RWPE1 (cell line): Measurements from ENCODE around the gene MLXIP.
A peak's percentile ranks its signal among the peaks of the same experiment; 100 is the strongest.

ENCODE experiments used
- CTCF ChIA-PET: fragments of 350-600 bp; sonication (Branson Sonifier 250); formaldehyde crosslinking; extraction: SDS; loops from one replicate; lab custom pipeline; 2021; lab: Yijun Ruan, JAX
- POLR2A ChIA-PET: fragments of 400-600 bp; formaldehyde crosslinking; extraction: SDS; loops from one replicate; lab custom pipeline; 2020; ENCODE audit warnings: antibody characterized with exemption; ENCODE audit not compliant: low non-redundant PET; lab: Yijun Ruan, JAX
- DNase-seq: peaks from one replicate; pipeline ENCODE4 v3.0.0; 2012; ENCODE audit warnings: low spot score
- H3K27ac ChIP-seq: fragments of 450-650 bp; 2 replicates; pipeline ENCODE4 v1.5.1; 2017
- TF ChIP-seq, protein P1 (sequence below): fragments of 450-650 bp; conservative IDR thresholded peaks from 2 replicates; pipeline ENCODE4 v1.5.1; 2017; ENCODE audit warnings: low read depth, mild to moderate bottlenecking

MLXIP gene

DNA sequence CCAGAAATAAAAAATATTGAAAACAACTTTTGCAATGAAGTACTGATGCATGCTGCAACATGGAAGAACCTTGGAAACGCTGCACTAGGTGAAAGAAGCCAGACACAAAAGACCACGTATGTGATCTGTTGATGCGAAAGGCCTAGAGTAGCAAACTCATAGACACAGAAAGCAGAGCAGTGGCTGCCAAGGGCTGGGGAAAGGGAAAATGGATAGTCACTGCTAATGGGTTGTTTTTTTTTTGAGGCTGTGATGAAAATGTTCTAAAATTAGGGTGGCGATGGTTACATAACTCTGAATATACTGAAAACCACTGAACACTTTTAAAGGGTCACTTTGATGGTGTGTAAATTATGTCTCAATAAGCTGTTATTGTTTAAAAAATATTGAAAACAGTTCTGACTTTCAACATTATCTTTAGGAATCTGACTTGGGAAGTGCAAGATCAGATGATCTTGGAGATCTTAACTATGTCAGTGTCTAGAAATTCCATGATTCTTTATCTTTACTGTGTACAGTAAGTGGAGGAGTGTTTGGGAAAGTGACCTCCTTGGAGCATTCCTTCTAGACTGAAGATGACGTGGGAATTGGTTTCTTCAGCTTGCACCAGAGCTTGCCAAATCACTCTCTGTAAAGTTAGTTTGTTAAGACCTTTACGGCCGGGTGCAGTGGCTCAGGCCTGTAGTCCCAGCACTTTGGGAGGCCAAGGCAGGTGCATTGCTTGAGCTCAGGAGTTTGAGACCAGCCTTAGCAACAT, 12.4 kb downstream of the MLXIP start:
- CTCF ChIA-PET, result interaction anchor here (0.6 kb wide), 2 partner anchors 28 to 731 kb away, joined by 3 read pairs; no protein-coding TSS in a partner anchor
- TF ChIP-seq, protein P1, sequence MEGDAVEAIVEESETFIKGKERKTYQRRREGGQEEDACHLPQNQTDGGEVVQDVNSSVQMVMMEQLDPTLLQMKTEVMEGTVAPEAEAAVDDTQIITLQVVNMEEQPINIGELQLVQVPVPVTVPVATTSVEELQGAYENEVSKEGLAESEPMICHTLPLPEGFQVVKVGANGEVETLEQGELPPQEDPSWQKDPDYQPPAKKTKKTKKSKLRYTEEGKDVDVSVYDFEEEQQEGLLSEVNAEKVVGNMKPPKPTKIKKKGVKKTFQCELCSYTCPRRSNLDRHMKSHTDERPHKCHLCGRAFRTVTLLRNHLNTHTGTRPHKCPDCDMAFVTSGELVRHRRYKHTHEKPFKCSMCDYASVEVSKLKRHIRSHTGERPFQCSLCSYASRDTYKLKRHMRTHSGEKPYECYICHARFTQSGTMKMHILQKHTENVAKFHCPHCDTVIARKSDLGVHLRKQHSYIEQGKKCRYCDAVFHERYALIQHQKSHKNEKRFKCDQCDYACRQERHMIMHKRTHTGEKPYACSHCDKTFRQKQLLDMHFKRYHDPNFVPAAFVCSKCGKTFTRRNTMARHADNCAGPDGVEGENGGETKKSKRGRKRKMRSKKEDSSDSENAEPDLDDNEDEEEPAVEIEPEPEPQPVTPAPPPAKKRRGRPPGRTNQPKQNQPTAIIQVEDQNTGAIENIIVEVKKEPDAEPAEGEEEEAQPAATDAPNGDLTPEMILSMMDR, result no peak
- peak overlapping the region; percentile 42; the same call in 1 of the 2 replicates for H3K27ac ChIP-seq
- POLR2A ChIA-PET, result no interaction called here
- no peak for DNase-seq

GRCh38 chr12:122093098-122093883, 14.7 kb downstream of the MLXIP start:
- ChIA-PET CTCF (no interaction called here), POLR2A (no interaction called here)
- no peak for DNase-seq
- H3K27ac ChIP-seq, result peak overlapping the region; percentile 99
- TF ChIP-seq, protein P1, result no peak

- TF ChIP-seq, protein P1, result no peak
- ChIA-PET CTCF (no interaction called here), POLR2A (no interaction called here)
- H3K27ac ChIP-seq, result peak overlapping the region; percentile 99
- no peak for DNase-seq
Observed at GRCh38 chr12:122094137-122094734, 15.7 kb downstream of the MLXIP start.

DNA sequence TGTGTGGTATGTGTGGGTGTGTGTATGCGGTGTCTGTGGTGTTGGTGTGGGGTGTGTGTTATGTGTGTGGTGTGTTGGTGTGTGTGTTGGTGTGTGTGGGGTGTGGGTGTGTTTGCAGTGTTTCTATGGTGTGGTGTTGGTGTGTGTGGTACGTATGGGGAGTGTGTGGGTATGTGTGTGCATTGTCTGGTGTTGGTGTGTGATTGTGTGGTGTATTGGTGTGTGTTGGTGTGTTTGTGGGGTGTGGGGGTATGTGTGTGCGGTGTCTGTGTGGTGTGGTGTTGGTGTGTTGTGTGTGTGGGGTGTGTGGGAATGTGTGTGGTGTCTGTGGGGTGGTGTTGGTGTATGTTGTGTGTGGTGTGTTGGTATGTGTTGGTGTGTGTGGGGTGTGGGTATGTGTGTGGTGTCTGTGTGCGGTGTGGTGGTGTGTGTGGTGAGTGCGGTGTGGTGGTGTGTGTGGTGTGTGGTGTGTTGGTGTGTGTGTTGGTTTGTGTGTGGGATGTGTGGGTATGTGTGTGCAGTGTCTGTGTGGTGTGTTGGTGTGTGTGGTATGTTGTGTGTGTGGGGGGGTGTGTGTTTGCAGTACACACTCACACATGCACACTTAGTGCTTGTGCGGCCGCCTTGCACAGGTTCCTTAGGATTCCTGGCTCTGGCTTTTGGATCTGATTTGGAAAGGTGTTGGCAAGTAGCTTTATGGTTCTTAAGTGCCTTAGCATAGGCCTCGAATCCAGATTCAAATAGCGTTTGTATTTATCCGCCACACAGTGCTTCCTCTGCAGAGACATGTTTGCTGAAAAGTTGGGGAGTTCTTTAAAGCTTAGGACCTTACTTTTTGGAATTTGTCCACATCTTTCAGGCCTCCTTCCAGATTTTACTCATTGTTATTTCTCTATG, 16.4 kb downstream of the MLXIP start:
- peak overlapping the region; percentile 99 for H3K27ac ChIP-seq
- TF ChIP-seq, protein P1, result no peak
- DNase-seq, result no peak
- CTCF ChIA-PET, result no interaction called here
- POLR2A ChIA-PET, result no interaction called here

DNA sequence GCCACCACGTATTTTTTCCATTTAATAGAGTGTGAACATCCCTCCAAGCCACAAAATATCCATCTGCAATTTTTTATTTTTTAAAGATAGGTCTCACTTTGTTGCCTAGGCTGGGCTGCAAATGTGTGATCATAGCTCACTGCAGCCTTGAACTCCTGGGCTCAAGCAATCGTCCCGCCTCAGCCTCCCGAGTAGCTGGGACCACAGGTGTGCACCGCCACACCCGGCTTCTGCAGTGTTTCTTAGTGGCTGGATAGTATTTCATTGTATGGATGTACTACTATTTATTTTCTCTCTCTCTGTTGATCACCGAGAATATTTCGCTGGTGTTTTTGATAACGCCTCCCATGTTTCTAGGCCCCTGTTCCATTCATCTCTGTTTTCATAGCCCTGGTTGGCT, 17.5 kb downstream of the MLXIP start:
- ChIA-PET POLR2A (interaction anchor here (1.2 kb wide), 1 partner anchor 17 kb away, joined by 5 read pairs; the partner anchor contains the start of gene MLXIP), CTCF (interaction anchor here (0.7 to 1.6 kb wide), 2 partner anchors 8 to 27 kb away, joined by 4 to 11 read pairs; no protein-coding TSS in a partner anchor)
- peak overlapping the region; percentile 99 for H3K27ac ChIP-seq
- DNase-seq, result no peak
- TF ChIP-seq, protein P1, result no peak
